GM19240 (cell line): Measurements from ENCODE around the gene BCL11B.

Experiments used
- DNase-seq: peaks from one replicate; pipeline ENCODE4 v3.0.0; 2011; ENCODE audit warnings: low spot score; ENCODE audit not compliant: insufficient read length

Gene BCL11B

GRCh38 chr14:99185436-99186068 is 86.4 kb downstream of the BCL11B start:
- no peak for DNase-seq

GRCh38 chr14:99183716-99184115 is 88.3 kb downstream of the BCL11B start:
- DNase-seq = no peak

GRCh38 chr14:99183311-99183710 is 88.7 kb downstream of the BCL11B start:
- no peak for DNase-seq

GRCh38 chr14:99182548-99183250 is 89.3 kb downstream of the BCL11B start:
- no peak for DNase-seq

- no peak for DNase-seq
Observed at GRCh38 chr14:99181804-99182520, 90.0 kb downstream of the BCL11B start.

GRCh38 chr14:99181241-99181640 is 90.8 kb downstream of the BCL11B start:
- DNase-seq = no peak

GRCh38 chr14:99179946-99180345 is 92.1 kb downstream of the BCL11B start:
- no peak for DNase-seq

- no peak for DNase-seq
Observed at GRCh38 chr14:99179506-99179905, 92.5 kb downstream of the BCL11B start.

- no peak for DNase-seq
Observed at GRCh38 chr14:99177886-99178835, 93.8 kb downstream of the BCL11B start.

GRCh38 chr14:99177046-99177655 is 94.8 kb downstream of the BCL11B start:
- no peak for DNase-seq

GRCh38 chr14:99176156-99176945 is 95.6 kb downstream of the BCL11B start:
- no peak for DNase-seq

- DNase-seq = no peak
Observed at GRCh38 chr14:99175331-99176155, 96.5 kb downstream of the BCL11B start.

GRCh38 chr14:99174770-99175319 is 97.2 kb downstream of the BCL11B start:
- no peak for DNase-seq

GRCh38 chr14:99174081-99174769 is 97.8 kb downstream of the BCL11B start:
- no peak for DNase-seq

- no peak for DNase-seq
Observed at GRCh38 chr14:99173506-99173905, 98.5 kb downstream of the BCL11B start.

GRCh38 chr14:99173086-99173485 is 98.9 kb downstream of the BCL11B start:
- no peak for DNase-seq

- DNase-seq = no peak
Observed at GRCh38 chr14:99171396-99171795, 100.6 kb downstream of the BCL11B start.

GRCh38 chr14:99169776-99170356 is 102.1 kb downstream of the BCL11B start:
- no peak for DNase-seq
